HepG2 (cell line): ENCODE data around the gene RDH13. TPM values are rescaled to one million over a fixed set of nuclear protein-coding genes. Genes with fewer than 3 reads are reported as not detected.

Source experiments
- ARNTL ChIP-seq: sonication (generic); formaldehyde crosslinking; IDR thresholded peaks from 2 replicates; pipeline ENCODE4 v1.4.0; 2020; ENCODE audit warnings: mild to moderate bottlenecking, missing genetic modification reagents
- CHD2 ChIP-seq: IDR thresholded peaks from 2 replicates; pipeline ENCODE4 v1.6.1; 2011; ENCODE audit warnings: low read depth, low read length, improper control_type of control experiment
- CREM ChIP-seq, 2 experiments: sonication (generic) in 1 of 2; formaldehyde crosslinking in 1 of 2; IDR thresholded peaks; 2 replicates each; pipeline versions ENCODE4 v1.4.0 to v1.6.1; 2016 to 2020; ENCODE audit warnings: antibody characterized with exemption in 1 of 2, mild to moderate bottlenecking in 1 of 2, missing genetic modification reagents in 1 of 2
- FOXK1 ChIP-seq: sonication (generic); formaldehyde crosslinking; IDR thresholded peaks from 2 replicates; pipeline ENCODE4 v1.4.0; 2020; ENCODE audit warnings: low read depth, missing genetic modification reagents, borderline replicate concordance
- GPN1 ChIP-seq: sonication (generic); formaldehyde crosslinking; IDR thresholded peaks from 2 replicates; pipeline ENCODE4 v1.5.1; 2020; ENCODE audit warnings: missing genetic modification reagents, borderline replicate concordance
- HHEX ChIP-seq: IDR thresholded peaks from 2 replicates; pipeline ENCODE4 v1.6.1; 2016; ENCODE audit warnings: control low read depth
- JARID2 ChIP-seq: sonication (generic); formaldehyde crosslinking; IDR thresholded peaks from 2 replicates; pipeline ENCODE4 v1.8.1; 2023; ENCODE audit warnings: missing genetic modification reagents, inconsistent platforms; ENCODE audit not compliant: insufficient replicate concordance
- PBX2 ChIP-seq: IDR thresholded peaks from 2 replicates; pipeline ENCODE4 v1.6.1; 2016; ENCODE audit warnings: control low read depth
- POLR2G ChIP-seq: fragments of 200-400 bp; formaldehyde crosslinking; IDR thresholded peaks from 2 replicates; pipeline ENCODE4 v1.6.1; 2018; ENCODE audit warnings: mild to moderate bottlenecking, low read depth, low read length, moderate library complexity
- RBM39 ChIP-seq: fragments of 200-400 bp; formaldehyde crosslinking; IDR thresholded peaks from one replicate; pipeline ENCODE4 v1.6.1; 2018; ENCODE audit warnings: antibody characterized with exemption, mild to moderate bottlenecking, low read depth, low read length; ENCODE audit not compliant: poor library complexity, severe bottlenecking
- SNAI1 ChIP-seq: sonication (generic); formaldehyde crosslinking; IDR thresholded peaks from 2 replicates; pipeline ENCODE4 v1.5.0; 2020; ENCODE audit warnings: mild to moderate bottlenecking, missing genetic modification reagents, borderline replicate concordance
- SUZ12 ChIP-seq: fragments of 150-350 bp; IDR thresholded peaks from 2 replicates; pipeline ENCODE4 v1.6.1; 2014; ENCODE audit warnings: low read depth, low read length
- ZBTB1 ChIP-seq: sonication (generic); formaldehyde crosslinking; IDR thresholded peaks from 2 replicates; pipeline ENCODE4 v1.4.0; 2020; ENCODE audit warnings: missing genetic modification reagents, borderline replicate concordance
- ZBTB46 ChIP-seq: sonication (generic); formaldehyde crosslinking; IDR thresholded peaks from 2 replicates; pipeline ENCODE4 v1.4.0; 2020; ENCODE audit warnings: mild to moderate bottlenecking, missing genetic modification reagents, borderline replicate concordance
- ZGPAT ChIP-seq: IDR thresholded peaks from 2 replicates; pipeline ENCODE4 v1.6.1; 2016; ENCODE audit warnings: mild to moderate bottlenecking
- ZMYM2 ChIP-seq: sonication (generic); formaldehyde crosslinking; IDR thresholded peaks from 2 replicates; pipeline ENCODE4 v1.8.0; 2022; ENCODE audit warnings: mild to moderate bottlenecking, missing genetic modification reagents
- ZNF12 ChIP-seq: sonication (generic); formaldehyde crosslinking; IDR thresholded peaks from 2 replicates; pipeline ENCODE4 v1.5.0; 2020; ENCODE audit warnings: missing genetic modification reagents
- ZNF20 ChIP-seq: sonication (generic); formaldehyde crosslinking; IDR thresholded peaks from 2 replicates; pipeline ENCODE4 v1.4.0; 2020; ENCODE audit warnings: mild to moderate bottlenecking, moderate library complexity, missing genetic modification reagents
- ZNF563 ChIP-seq: sonication (generic); formaldehyde crosslinking; IDR thresholded peaks from 2 replicates; pipeline ENCODE4 v1.8.0; 2022; ENCODE audit warnings: mild to moderate bottlenecking, moderate library complexity, missing genetic modification reagents
- polyA plus RNA-seq, 8 experiments: library from polyadenylated mRNA; depleted of rRNA in 3 of 8; stranded (reverse) in 7 of 8; unstranded in 1 of 8; fragments of >200 nt; fragmentation: Illumina TruSeq in 4 of 8; extraction: Trizol in 4 of 8; gene quantifications; 2 replicates each; pipeline versions ENCODE4 v1.2.1 to v1.2.3, GENCODE V29; 2011 to 2016; ENCODE audit warnings: low read depth in 4 of 8, missing spikeins in 1 of 8, mixed read lengths in 1 of 8; ENCODE audit not compliant: insufficient read depth in 1 of 8
- total RNA-seq, 5 experiments: library from RNA; depleted of rRNA; stranded (reverse); fragments of >200 nt; fragmentation: Illumina TruSeq; extraction: Trizol; gene quantifications; 2 replicates each; pipeline ENCODE4 v1.2.3, GENCODE V29; 2016; ENCODE audit warnings: low read depth in 1 of 5

Gene RDH13
- total and polyA plus RNA-seq, 2 of the 13 experiments (the other 11 are each of a cell fraction or from before 2014, with no cell fraction given): 13.4 to 21.5 TPM

GRCh38 chr19:55062735-55063491 is at the start of gene RDH13 (continued):
- TF ChIP-seq ZBTB46 (CRISPR knock-in tag) (no peak), CREM (IDR thresholded peaks at IDR 0.05) (peak; percentile 80), CREM (CRISPR knock-in tag; IDR thresholded peaks at IDR 0.05) (no peak), JARID2 (CRISPR knock-in tag) (no peak), FOXK1 (CRISPR knock-in tag) (0 out of 2 replicates have a peak, but pooled peaks have one; percentile 23), ZMYM2 (peak; percentile 94), GPN1 (no peak), ZNF20 (no peak), ZGPAT (peak; percentile 51; the same call in 1 of the 2 replicates), POLR2G (peak; percentile 67), HHEX (CRISPR knock-in tag) (no peak), ZNF563 (CRISPR knock-in tag) (0 out of 2 replicates have a peak, but pooled peaks have one; percentile 40), ARNTL (CRISPR knock-in tag) (no peak), RBM39 (peak; percentile 55), SUZ12 (no peak), ZBTB1 (CRISPR knock-in tag) (no peak), ZNF12 (CRISPR knock-in tag) (no peak), SNAI1 (CRISPR knock-in tag) (no peak), PBX2 (no peak), CHD2 (no peak)
